PC-9 (cell line): ENCODE measurements around the gene ITM2C. TPM values are rescaled to one million over a fixed set of nuclear protein-coding genes. Genes with fewer than 3 reads are reported as not detected.
A peak's percentile ranks its signal among the peaks of the same experiment; 100 is the strongest.

ENCODE experiments used
- BruUV-seq: library from RNA; stranded (reverse); fragments of 400-500 nt; replicated peaks from 2 replicates; lab custom pipeline; 2021; lab: Mats Ljungman, UMichigan
- CTCF ChIA-PET: fragments of 300-600 bp; sonication (Branson Sonifier 250); formaldehyde crosslinking; loops from one replicate; lab custom pipeline; 2022; ENCODE audit warnings: antibody characterized with exemption; lab: Charles Lee
- POLR2A ChIA-PET: fragments of 300-600 bp; sonication (Branson Sonifier 250); formaldehyde crosslinking; loops from one replicate; lab custom pipeline; 2022; ENCODE audit warnings: antibody characterized with exemption; ENCODE audit not compliant: unreplicated experiment; lab: Charles Lee
- DNase-seq, 2 experiments: peaks; one replicate each; pipeline versions ENCODE4 v3.0.0 to v3.0.0-alpha.2; 2015 to 2022; ENCODE audit warnings: mixed read lengths in 1 of 2
- H2AFZ ChIP-seq: fragments of 200-600 bp; sonication (generic); 2 replicates; pipeline ENCODE4 v1.8.1; 2017; ENCODE audit warnings: antibody characterized with exemption
- H3F3A ChIP-seq: fragments of 200-600 bp; sonication (generic); 2 replicates; pipeline ENCODE4 v1.8.1; 2017; ENCODE audit warnings: antibody characterized with exemption, mild to moderate bottlenecking, low read depth; ENCODE audit not compliant: insufficient read depth
- H3K27ac ChIP-seq: fragments of 200-600 bp; sonication (generic); 2 replicates; pipeline ENCODE4 v1.6.1; 2016; ENCODE audit warnings: mixed run types
- H3K27me3 ChIP-seq: fragments of 200-600 bp; sonication (generic); 2 replicates; pipeline ENCODE4 v1.6.1; 2016; ENCODE audit warnings: low read depth, mixed run types; ENCODE audit not compliant: insufficient read depth
- H3K36me3 ChIP-seq: fragments of 200-600 bp; sonication (generic); 2 replicates; pipeline ENCODE4 v1.6.1; 2016; ENCODE audit warnings: low read depth, mixed run types
- H3K4me1 ChIP-seq: fragments of 200-600 bp; sonication (generic); replicated peaks from 2 replicates; pipeline ENCODE4 v1.6.1; 2016; ENCODE audit warnings: mixed run types; ENCODE audit not compliant: insufficient read depth
- H3K4me2 ChIP-seq: fragments of 200-600 bp; sonication (generic); 2 replicates; pipeline ENCODE4 v1.6.1; 2017; ENCODE audit warnings: mixed run types
- H3K4me3 ChIP-seq: fragments of 200-600 bp; sonication (generic); 2 replicates; pipeline ENCODE4 v1.6.1; 2016; ENCODE audit warnings: mixed run types
- H3K79me2 ChIP-seq: fragments of 200-600 bp; sonication (generic); 2 replicates; pipeline ENCODE4 v1.6.1; 2017; ENCODE audit warnings: low read depth, mixed run types
- H3K9me2 ChIP-seq: fragments of 200-600 bp; sonication (generic); 2 replicates; pipeline ENCODE4 v1.8.1; 2017; ENCODE audit warnings: mild to moderate bottlenecking; ENCODE audit not compliant: insufficient read depth
- H3K9me3 ChIP-seq: fragments of 200-600 bp; sonication (generic); 2 replicates; pipeline ENCODE4 v1.8.1; 2016; ENCODE audit warnings: low read depth; ENCODE audit not compliant: insufficient read depth
- H4K20me1 ChIP-seq: fragments of 200-600 bp; sonication (generic); 2 replicates; pipeline ENCODE4 v1.8.1; 2017; ENCODE audit not compliant: insufficient read depth
- EZH2 ChIP-seq: fragments of 200-600 bp; sonication (generic); IDR thresholded peaks from 2 replicates; pipeline ENCODE4 v1.8.0; 2017; ENCODE audit warnings: antibody characterized with exemption, low read depth
- intact Hi-C: fragments of 100-400 bp; cut with micrococcal nuclease; formaldehyde crosslinking; loops from one replicate; pipeline ENCODE4 v1.10.0; 2022; ENCODE audit not compliant: unreplicated experiment
- total RNA-seq: library from RNA; stranded (reverse); gene quantifications from 2 replicates; pipeline ENCODE4 v1.2.3, GENCODE V29; 2021
- TF ChIP-seq, protein P1 (sequence below): fragments of 200-600 bp; sonication (generic); conservative IDR thresholded peaks from 2 replicates; pipeline ENCODE4 v1.6.1; 2017; ENCODE audit warnings: mixed run types, antibody characterized with exemption, mild to moderate bottlenecking, moderate library complexity

The ITM2C gene
- total RNA-seq, 1 experiment from 2014 or later, result 76.0 TPM

DNA sequence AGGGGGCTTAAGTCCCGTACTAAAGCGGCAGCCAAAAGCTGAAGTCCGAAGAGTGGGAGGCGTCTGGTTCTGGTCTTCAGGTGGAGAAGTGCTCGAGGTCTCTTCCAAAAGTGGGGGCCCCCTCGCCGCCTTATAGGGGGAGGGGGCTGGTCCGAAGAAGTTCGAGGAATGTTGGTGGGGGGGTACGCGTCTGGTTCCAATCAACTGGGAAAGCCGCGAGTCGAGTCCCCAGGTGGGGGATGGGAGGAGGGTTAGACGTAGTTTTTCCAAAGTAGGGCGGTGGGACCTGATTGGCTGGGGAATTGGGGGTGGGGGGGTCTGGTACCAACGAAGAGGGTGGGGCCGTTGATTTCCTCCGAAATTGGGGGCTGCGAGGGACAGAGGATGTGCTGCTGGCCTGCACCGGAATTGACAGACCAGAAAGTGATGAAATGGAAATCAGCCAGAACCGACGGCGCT lies 594 bp downstream of the ITM2C start:
- H3K36me3 ChIP-seq, result no peaks in the 10 kb centered on the region
- no peak overlapping the region for H3K27ac ChIP-seq
- H3K4me2 ChIP-seq, result peak overlapping the region; percentile 93
- no peaks in the 10 kb centered on the region; the same call in 1 of the 2 replicates for H3K4me1 ChIP-seq
- H3K79me2 ChIP-seq, result no peaks in the 10 kb centered on the region
- H3K9me3 ChIP-seq, result no peaks in the 10 kb centered on the region
- no peaks in the 10 kb centered on the region for H4K20me1 ChIP-seq
- no peak for DNase-seq
- BruUV-seq, result no TSS peak
- intact Hi-C loops, result no loop called here
- H3K27me3 ChIP-seq, result peaks cover 13% of the 10 kb centered on the region; the same call in 1 of the 2 replicates
- POLR2A ChIA-PET, result interaction anchor here (0.6 kb wide), 1 partner anchor 209 kb away, joined by 29 read pairs; no protein-coding TSS in a partner anchor
- H3F3A ChIP-seq, result peaks cover 5% of the 10 kb centered on the region; the same call in 1 of the 2 replicates
- TF ChIP-seq, protein P1, sequence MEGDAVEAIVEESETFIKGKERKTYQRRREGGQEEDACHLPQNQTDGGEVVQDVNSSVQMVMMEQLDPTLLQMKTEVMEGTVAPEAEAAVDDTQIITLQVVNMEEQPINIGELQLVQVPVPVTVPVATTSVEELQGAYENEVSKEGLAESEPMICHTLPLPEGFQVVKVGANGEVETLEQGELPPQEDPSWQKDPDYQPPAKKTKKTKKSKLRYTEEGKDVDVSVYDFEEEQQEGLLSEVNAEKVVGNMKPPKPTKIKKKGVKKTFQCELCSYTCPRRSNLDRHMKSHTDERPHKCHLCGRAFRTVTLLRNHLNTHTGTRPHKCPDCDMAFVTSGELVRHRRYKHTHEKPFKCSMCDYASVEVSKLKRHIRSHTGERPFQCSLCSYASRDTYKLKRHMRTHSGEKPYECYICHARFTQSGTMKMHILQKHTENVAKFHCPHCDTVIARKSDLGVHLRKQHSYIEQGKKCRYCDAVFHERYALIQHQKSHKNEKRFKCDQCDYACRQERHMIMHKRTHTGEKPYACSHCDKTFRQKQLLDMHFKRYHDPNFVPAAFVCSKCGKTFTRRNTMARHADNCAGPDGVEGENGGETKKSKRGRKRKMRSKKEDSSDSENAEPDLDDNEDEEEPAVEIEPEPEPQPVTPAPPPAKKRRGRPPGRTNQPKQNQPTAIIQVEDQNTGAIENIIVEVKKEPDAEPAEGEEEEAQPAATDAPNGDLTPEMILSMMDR, result no peak
- TF ChIP-seq EZH2, result no peak
- CTCF ChIA-PET, result interaction anchor here (0.7 kb wide), 1 partner anchor 248 kb away, joined by 3 read pairs; no protein-coding TSS in a partner anchor
- H3K4me3 ChIP-seq, result peak overlapping the region; percentile 84
- H3K9me2 ChIP-seq, result no peaks in the 10 kb centered on the region
- H2AFZ ChIP-seq, result peak overlapping the region; percentile 95

DNA sequence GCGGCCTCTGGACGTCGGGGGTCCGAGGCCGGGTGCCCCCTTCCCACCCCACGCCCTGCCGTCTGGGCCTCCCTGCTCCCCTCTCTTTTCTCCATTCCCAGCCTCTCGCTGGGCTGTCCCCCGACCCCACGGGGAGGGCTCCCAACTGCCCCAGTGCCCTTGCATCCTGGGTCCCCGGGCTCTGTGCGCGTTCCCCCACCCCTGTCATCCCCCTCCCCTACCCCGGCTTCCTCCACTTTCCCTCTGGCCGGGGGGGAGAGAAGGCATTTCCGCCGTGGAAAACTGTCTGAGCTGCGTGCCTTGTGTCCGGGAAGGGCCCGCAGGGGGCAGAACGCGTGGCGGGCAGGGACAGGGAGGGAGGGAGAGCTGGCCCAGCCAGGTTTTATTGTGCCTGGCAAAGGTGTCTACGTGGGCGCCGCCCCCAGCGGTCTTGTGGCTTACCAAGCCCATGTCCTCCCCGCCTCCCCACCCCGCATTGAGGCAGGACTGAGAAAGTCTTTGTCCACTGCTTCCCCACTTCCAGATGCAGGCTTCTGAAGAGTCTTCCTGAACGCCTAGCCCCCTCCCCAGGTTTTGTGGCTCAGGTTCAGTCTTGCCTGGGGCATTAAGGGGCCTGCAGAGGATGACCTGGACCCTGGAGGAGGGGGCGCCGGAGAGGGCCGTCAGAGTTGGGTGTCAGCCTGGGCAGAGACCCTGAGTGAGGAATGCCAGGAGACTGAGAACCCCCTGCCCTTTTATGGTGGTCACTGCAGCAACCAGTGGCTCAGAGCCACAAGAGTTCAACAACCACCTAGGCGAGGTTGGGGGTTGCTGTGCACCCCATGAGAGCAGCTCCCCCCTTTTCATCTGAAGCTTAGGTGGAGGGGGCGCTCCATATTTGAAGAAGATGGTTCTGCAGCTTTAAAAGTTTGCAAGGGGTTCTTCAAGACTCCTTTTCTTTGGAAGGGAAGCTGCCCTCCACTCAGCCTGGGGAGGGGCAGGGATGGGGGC lies 1.3 kb downstream of the ITM2C start:
- Histone ChIP-seq H3K27me3 (peaks cover 11% of the 10 kb centered on the region; the same call in 1 of the 2 replicates), H3K9me3 (no peaks in the 10 kb centered on the region), H3K4me3 (peak overlapping the region; percentile 84; the same call in 1 of the 2 replicates), H3K27ac (no peak overlapping the region), H3K4me2 (peak overlapping the region; percentile 93), H3K36me3 (no peaks in the 10 kb centered on the region), H3K4me1 (no peaks in the 10 kb centered on the region; the same call in 1 of the 2 replicates), H4K20me1 (no peaks in the 10 kb centered on the region), H3K79me2 (no peaks in the 10 kb centered on the region), H3K9me2 (no peaks in the 10 kb centered on the region), H2AFZ (no peak overlapping the region), H3F3A (peaks cover 5% of the 10 kb centered on the region; the same call in 1 of the 2 replicates)
- intact Hi-C loops, result no loop called here
- TF ChIP-seq EZH2, result no peak
- TF ChIP-seq, protein P1, result no peak
- peak in 1 of 2 experiments; percentile 37 for DNase-seq
- ChIA-PET CTCF (interaction anchor here (0.6 to 0.7 kb wide), 2 partner anchors 10 to 251 kb away, joined by 3 to 8 read pairs; no protein-coding TSS in a partner anchor), POLR2A (no interaction called here)
- BruUV-seq, result no TSS peak

DNA sequence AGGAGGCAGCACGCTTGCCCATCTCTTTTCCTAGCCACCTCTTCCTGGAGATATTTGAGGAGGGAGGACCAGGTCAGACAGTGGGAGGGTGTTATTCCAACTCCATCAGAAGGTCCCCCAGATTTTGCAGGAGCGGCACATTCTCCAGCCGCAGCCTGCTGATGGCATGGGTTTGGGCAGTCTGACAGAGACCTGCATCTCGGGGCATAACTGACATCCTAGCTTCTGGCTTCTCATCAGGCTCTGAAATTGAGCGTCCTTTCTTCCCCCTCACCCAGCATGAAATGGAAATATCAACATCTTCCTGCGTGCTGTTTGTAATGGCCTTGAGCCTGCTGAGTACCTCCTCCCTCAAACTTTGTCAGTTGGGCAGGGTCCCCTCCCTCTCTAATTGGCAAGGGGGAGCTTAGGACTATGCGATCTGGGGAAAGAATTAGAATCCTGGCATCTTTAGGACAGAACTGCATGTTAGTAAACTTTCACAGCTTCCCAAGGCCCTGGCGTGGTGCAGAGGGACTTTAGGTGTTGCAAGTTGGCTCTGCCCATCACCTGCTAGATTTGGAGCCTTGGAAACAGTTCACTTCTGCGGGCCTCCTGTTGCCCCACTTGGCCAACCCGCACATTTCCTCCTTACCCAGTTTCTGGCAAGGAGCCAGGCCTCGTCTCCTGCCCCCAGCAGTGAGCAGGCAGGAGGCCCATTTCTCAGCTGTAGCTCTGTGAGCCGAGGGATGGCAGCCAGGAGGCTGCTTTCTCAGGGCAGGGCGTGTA lies 2.2 kb downstream of the ITM2C start:
- no peak for TF ChIP-seq EZH2
- no peaks in the 10 kb centered on the region for H3K9me2 ChIP-seq
- H3K4me1 ChIP-seq, result no peaks in the 10 kb centered on the region; the same call in 1 of the 2 replicates
- no peak overlapping the region for H3K27ac ChIP-seq
- peaks cover 5% of the 10 kb centered on the region; the same call in 1 of the 2 replicates for H3F3A ChIP-seq
- no peaks in the 10 kb centered on the region for H3K36me3 ChIP-seq
- H4K20me1 ChIP-seq, result no peaks in the 10 kb centered on the region
- ChIA-PET POLR2A (interaction anchor here (0.7 kb wide), 1 partner anchor 9 kb away, joined by 14 read pairs; no protein-coding TSS in a partner anchor), CTCF (no interaction called here)
- no peaks in the 10 kb centered on the region for H3K79me2 ChIP-seq
- no peak overlapping the region for H3K4me3 ChIP-seq
- DNase-seq, result no peak
- H2AFZ ChIP-seq, result no peak overlapping the region
- no peak overlapping the region for H3K4me2 ChIP-seq
- TSS peak; percentile 15 for BruUV-seq
- intact Hi-C loops, result no loop called here
- peaks cover 9% of the 10 kb centered on the region; the same call in 1 of the 2 replicates for H3K27me3 ChIP-seq
- no peaks in the 10 kb centered on the region for H3K9me3 ChIP-seq
